PC-9 (cell line): ENCODE results near the gene EMC6. TPM values are rescaled to one million over a fixed set of nuclear protein-coding genes. Genes with fewer than 3 reads are reported as not detected.

ENCODE experiments used
- BruUV-seq: library from RNA; stranded (reverse); fragments of 400-500 nt; replicated peaks from 2 replicates; lab custom pipeline; 2021; lab: Mats Ljungman, UMichigan
- CTCF ChIA-PET: fragments of 300-600 bp; sonication (Branson Sonifier 250); formaldehyde crosslinking; loops from one replicate; lab custom pipeline; 2022; ENCODE audit warnings: antibody characterized with exemption; lab: Charles Lee
- POLR2A ChIA-PET: fragments of 300-600 bp; sonication (Branson Sonifier 250); formaldehyde crosslinking; loops from one replicate; lab custom pipeline; 2022; ENCODE audit warnings: antibody characterized with exemption; ENCODE audit not compliant: unreplicated experiment; lab: Charles Lee
- DNase-seq, 2 experiments: peaks; one replicate each; pipeline versions ENCODE4 v3.0.0 to v3.0.0-alpha.2; 2015 to 2022; ENCODE audit warnings: mixed read lengths in 1 of 2
- H2AFZ ChIP-seq: fragments of 200-600 bp; sonication (generic); 2 replicates; pipeline ENCODE4 v1.8.1; 2017; ENCODE audit warnings: antibody characterized with exemption
- H3F3A ChIP-seq: fragments of 200-600 bp; sonication (generic); 2 replicates; pipeline ENCODE4 v1.8.1; 2017; ENCODE audit warnings: antibody characterized with exemption, mild to moderate bottlenecking, low read depth; ENCODE audit not compliant: insufficient read depth
- H3K27ac ChIP-seq: fragments of 200-600 bp; sonication (generic); 2 replicates; pipeline ENCODE4 v1.6.1; 2016; ENCODE audit warnings: mixed run types
- H3K27me3 ChIP-seq: fragments of 200-600 bp; sonication (generic); 2 replicates; pipeline ENCODE4 v1.6.1; 2016; ENCODE audit warnings: low read depth, mixed run types; ENCODE audit not compliant: insufficient read depth
- H3K36me3 ChIP-seq: fragments of 200-600 bp; sonication (generic); 2 replicates; pipeline ENCODE4 v1.6.1; 2016; ENCODE audit warnings: low read depth, mixed run types
- H3K4me1 ChIP-seq: fragments of 200-600 bp; sonication (generic); replicated peaks from 2 replicates; pipeline ENCODE4 v1.6.1; 2016; ENCODE audit warnings: mixed run types; ENCODE audit not compliant: insufficient read depth
- H3K4me2 ChIP-seq: fragments of 200-600 bp; sonication (generic); 2 replicates; pipeline ENCODE4 v1.6.1; 2017; ENCODE audit warnings: mixed run types
- H3K4me3 ChIP-seq: fragments of 200-600 bp; sonication (generic); 2 replicates; pipeline ENCODE4 v1.6.1; 2016; ENCODE audit warnings: mixed run types
- H3K79me2 ChIP-seq: fragments of 200-600 bp; sonication (generic); 2 replicates; pipeline ENCODE4 v1.6.1; 2017; ENCODE audit warnings: low read depth, mixed run types
- H3K9me2 ChIP-seq: fragments of 200-600 bp; sonication (generic); 2 replicates; pipeline ENCODE4 v1.8.1; 2017; ENCODE audit warnings: mild to moderate bottlenecking; ENCODE audit not compliant: insufficient read depth
- H3K9me3 ChIP-seq: fragments of 200-600 bp; sonication (generic); 2 replicates; pipeline ENCODE4 v1.8.1; 2016; ENCODE audit warnings: low read depth; ENCODE audit not compliant: insufficient read depth
- H4K20me1 ChIP-seq: fragments of 200-600 bp; sonication (generic); 2 replicates; pipeline ENCODE4 v1.8.1; 2017; ENCODE audit not compliant: insufficient read depth
- EZH2 ChIP-seq: fragments of 200-600 bp; sonication (generic); IDR thresholded peaks from 2 replicates; pipeline ENCODE4 v1.8.0; 2017; ENCODE audit warnings: antibody characterized with exemption, low read depth
- intact Hi-C: fragments of 100-400 bp; cut with micrococcal nuclease; formaldehyde crosslinking; loops from one replicate; pipeline ENCODE4 v1.10.0; 2022; ENCODE audit not compliant: unreplicated experiment
- total RNA-seq: library from RNA; stranded (reverse); gene quantifications from 2 replicates; pipeline ENCODE4 v1.2.3, GENCODE V29; 2021
- TF ChIP-seq, protein P1 (sequence below): fragments of 200-600 bp; sonication (generic); conservative IDR thresholded peaks from 2 replicates; pipeline ENCODE4 v1.6.1; 2017; ENCODE audit warnings: mixed run types, antibody characterized with exemption, mild to moderate bottlenecking, moderate library complexity

Gene EMC6
- total RNA-seq, 1 experiment from 2014 or later = 89.9 TPM

GRCh38 chr17:3690094-3690715 is 21.6 kb downstream of the EMC6 start:
- no peak for DNase-seq
- no peaks in the 10 kb centered on the region for H3K9me3 ChIP-seq
- no peaks in the 10 kb centered on the region; the same call in 1 of the 2 replicates for H4K20me1 ChIP-seq
- no peak overlapping the region for H3K4me2 ChIP-seq
- H3K36me3 ChIP-seq = no peaks in the 10 kb centered on the region
- ChIA-PET CTCF (no interaction called here), POLR2A (no interaction called here)
- H3K27ac ChIP-seq = no peak overlapping the region
- peaks cover 29% of the 10 kb centered on the region for H3K79me2 ChIP-seq
- intact Hi-C loops = no loop called here
- H3K27me3 ChIP-seq = no peaks in the 10 kb centered on the region
- no peak overlapping the region for H2AFZ ChIP-seq
- no peak for TF ChIP-seq EZH2
- peaks cover 12% of the 10 kb centered on the region for H3K4me1 ChIP-seq
- BruUV-seq = no TSS peak
- H3K9me2 ChIP-seq = no peaks in the 10 kb centered on the region
- peaks cover 10% of the 10 kb centered on the region; the same call in 1 of the 2 replicates for H3F3A ChIP-seq
- H3K4me3 ChIP-seq = no peak overlapping the region

- Histone ChIP-seq H3F3A (peaks cover 10% of the 10 kb centered on the region; the same call in 1 of the 2 replicates), H3K4me3 (no peak overlapping the region), H3K27me3 (no peaks in the 10 kb centered on the region), H4K20me1 (no peaks in the 10 kb centered on the region; the same call in 1 of the 2 replicates), H3K9me2 (no peaks in the 10 kb centered on the region), H3K4me1 (peaks cover 12% of the 10 kb centered on the region), H3K79me2 (peaks cover 35% of the 10 kb centered on the region), H3K36me3 (no peaks in the 10 kb centered on the region), H3K9me3 (no peaks in the 10 kb centered on the region), H3K27ac (no peak overlapping the region), H2AFZ (no peak overlapping the region), H3K4me2 (no peak overlapping the region)
- POLR2A ChIA-PET = no interaction called here
- intact Hi-C loops = no loop called here
- CTCF ChIA-PET = no interaction called here
- no TSS peak for BruUV-seq
- no peak for TF ChIP-seq EZH2
- TF ChIP-seq, protein P1, sequence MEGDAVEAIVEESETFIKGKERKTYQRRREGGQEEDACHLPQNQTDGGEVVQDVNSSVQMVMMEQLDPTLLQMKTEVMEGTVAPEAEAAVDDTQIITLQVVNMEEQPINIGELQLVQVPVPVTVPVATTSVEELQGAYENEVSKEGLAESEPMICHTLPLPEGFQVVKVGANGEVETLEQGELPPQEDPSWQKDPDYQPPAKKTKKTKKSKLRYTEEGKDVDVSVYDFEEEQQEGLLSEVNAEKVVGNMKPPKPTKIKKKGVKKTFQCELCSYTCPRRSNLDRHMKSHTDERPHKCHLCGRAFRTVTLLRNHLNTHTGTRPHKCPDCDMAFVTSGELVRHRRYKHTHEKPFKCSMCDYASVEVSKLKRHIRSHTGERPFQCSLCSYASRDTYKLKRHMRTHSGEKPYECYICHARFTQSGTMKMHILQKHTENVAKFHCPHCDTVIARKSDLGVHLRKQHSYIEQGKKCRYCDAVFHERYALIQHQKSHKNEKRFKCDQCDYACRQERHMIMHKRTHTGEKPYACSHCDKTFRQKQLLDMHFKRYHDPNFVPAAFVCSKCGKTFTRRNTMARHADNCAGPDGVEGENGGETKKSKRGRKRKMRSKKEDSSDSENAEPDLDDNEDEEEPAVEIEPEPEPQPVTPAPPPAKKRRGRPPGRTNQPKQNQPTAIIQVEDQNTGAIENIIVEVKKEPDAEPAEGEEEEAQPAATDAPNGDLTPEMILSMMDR = no peak; the same call in 1 of the 2 replicates
- DNase-seq = no peak
Measured at GRCh38 chr17:3691617-3692067, 23.0 kb downstream of the EMC6 start.

- peaks cover 12% of the 10 kb centered on the region for H3K4me1 ChIP-seq
- no peak overlapping the region for H3K27ac ChIP-seq
- no peak overlapping the region for H2AFZ ChIP-seq
- CTCF ChIA-PET = no interaction called here
- H3K4me3 ChIP-seq = no peak overlapping the region
- no peaks in the 10 kb centered on the region for H3K9me2 ChIP-seq
- no peaks in the 10 kb centered on the region for H3K27me3 ChIP-seq
- peaks cover 35% of the 10 kb centered on the region for H3K79me2 ChIP-seq
- H3K4me2 ChIP-seq = no peak overlapping the region
- H3F3A ChIP-seq = peaks cover 10% of the 10 kb centered on the region; the same call in 1 of the 2 replicates
- H3K9me3 ChIP-seq = no peaks in the 10 kb centered on the region
- DNase-seq = no peak
- no TSS peak for BruUV-seq
- H4K20me1 ChIP-seq = no peaks in the 10 kb centered on the region; the same call in 1 of the 2 replicates
- POLR2A ChIA-PET = no interaction called here
- no peaks in the 10 kb centered on the region for H3K36me3 ChIP-seq
- TF ChIP-seq, protein P1 = no peak
- TF ChIP-seq EZH2 = no peak
- intact Hi-C loops = no loop called here
Measured at GRCh38 chr17:3692346-3692745, 23.7 kb downstream of the EMC6 start.
